Muscle layer of duodenum (tissue), 2 donors: ENCODE data around the gene MTMR10.

ENCODE experiments used
- H3K27ac ChIP-seq: one replicate; pipeline ENCODE4 v1.7.0; 2013; ENCODE audit warnings: mild to moderate bottlenecking, low read length
- H3K27me3 ChIP-seq: one replicate; pipeline ENCODE4 v1.7.0; 2013; ENCODE audit warnings: low read depth, mild to moderate bottlenecking, control low read depth, low read length
- H3K36me3 ChIP-seq, 2 donors: one replicate each; pipeline ENCODE4 v1.7.0; 2013; ENCODE audit warnings: low read length in 2 of 2, control low read depth in 1 of 2, mild to moderate bottlenecking in 1 of 2; ENCODE audit not compliant: insufficient read depth in 2 of 2, control insufficient read depth in 1 of 2
- H3K4me1 ChIP-seq, 2 donors: one replicate each; pipeline ENCODE4 v1.7.0; 2013; ENCODE audit warnings: low read length in 2 of 2, mild to moderate bottlenecking in 2 of 2, control low read depth in 1 of 2, moderate library complexity in 1 of 2; ENCODE audit not compliant: insufficient read depth in 2 of 2, control insufficient read depth in 1 of 2
- H3K4me3 ChIP-seq, 2 donors: one replicate each; pipeline ENCODE4 v1.7.0; 2013; ENCODE audit warnings: low read length in 2 of 2, low read depth in 1 of 2, mild to moderate bottlenecking in 1 of 2
- H3K9me3 ChIP-seq, 2 donors: one replicate each; pipeline ENCODE4 v1.7.0; 2013; ENCODE audit warnings: low read length in 2 of 2, control low read depth in 1 of 2, mild to moderate bottlenecking in 1 of 2; ENCODE audit not compliant: control insufficient read depth in 1 of 2
- donor health status: healthy.

The MTMR10 gene

GRCh38 chr15:30991255-30992235 is at the start of gene MTMR10:
Gene MTMR10, minus strand, starts transcription at chr15:30991628. Its CDS starts 122 bp downstream, at chr15:30991506.
- peak within 1 kb of the TSS; percentile 92 for H3K27ac ChIP-seq
- H3K4me1 ChIP-seq: peaks cover 5 to 23% of the 10 kb centered on the region in 2 donors
- peaks cover 0 to 10% of the 10 kb centered on the region in 2 donors for H3K36me3 ChIP-seq
- no peaks in the 10 kb centered on the region for H3K9me3 ChIP-seq
- peak within 1 kb of the TSS; percentile 78 to 98 for H3K4me3 ChIP-seq
- no peaks in the 10 kb centered on the region for H3K27me3 ChIP-seq

- no peaks in the 10 kb centered on the region for H3K4me1 ChIP-seq
These were observed 49.2 kb upstream of the MTMR10 start for GRCh38 chr15:31040611-31041010.

GRCh38 chr15:31039961-31040360 is 48.5 kb upstream of the MTMR10 start:
- Histone ChIP-seq H3K4me1 (no peaks in the 10 kb centered on the region), H3K4me3 (no peak overlapping the region), H3K27me3 (no peaks in the 10 kb centered on the region), H3K36me3 (no peaks in the 10 kb centered on the region), H3K27ac (no peak overlapping the region), H3K9me3 (no peaks in the 10 kb centered on the region)

More at GRCh38 chr15:31040611-31041010, 49.2 kb upstream of the MTMR10 start:
- H3K9me3 ChIP-seq: no peaks in the 10 kb centered on the region
- H3K27ac ChIP-seq: no peak overlapping the region
- no peak overlapping the region for H3K4me3 ChIP-seq
- no peaks in the 10 kb centered on the region for H3K36me3 ChIP-seq
- no peaks in the 10 kb centered on the region for H3K27me3 ChIP-seq

- Histone ChIP-seq H3K27ac (no peak overlapping the region), H3K9me3 (no peaks in the 10 kb centered on the region), H3K27me3 (no peaks in the 10 kb centered on the region), H3K4me1 (peaks cover 0 to 5% of the 10 kb centered on the region in 2 donors), H3K4me3 (no peak overlapping the region), H3K36me3 (no peaks in the 10 kb centered on the region)
These were observed 46.5 kb upstream of the MTMR10 start for GRCh38 chr15:31037731-31038477.

- H3K4me3 ChIP-seq: no peak overlapping the region
- H3K4me1 ChIP-seq: peaks cover 0 to 5% of the 10 kb centered on the region in 2 donors
- H3K36me3 ChIP-seq: no peaks in the 10 kb centered on the region
- no peak overlapping the region for H3K27ac ChIP-seq
- H3K9me3 ChIP-seq: no peaks in the 10 kb centered on the region
- H3K27me3 ChIP-seq: no peaks in the 10 kb centered on the region
These were observed 45.4 kb upstream of the MTMR10 start for GRCh38 chr15:31036783-31037182.

GRCh38 chr15:31035610-31036009 is 44.2 kb upstream of the MTMR10 start:
- H3K9me3 ChIP-seq: no peaks in the 10 kb centered on the region

GRCh38 chr15:31034152-31034551 is 42.7 kb upstream of the MTMR10 start:
- no peaks in the 10 kb centered on the region for H3K9me3 ChIP-seq
- H3K27ac ChIP-seq: no peak overlapping the region
- no peaks in the 10 kb centered on the region for H3K27me3 ChIP-seq
- H3K4me1 ChIP-seq: peaks cover 0 to 5% of the 10 kb centered on the region in 2 donors
- H3K36me3 ChIP-seq: no peaks in the 10 kb centered on the region
- H3K4me3 ChIP-seq: no peak overlapping the region

More at GRCh38 chr15:31035610-31036009, 44.2 kb upstream of the MTMR10 start:
- Histone ChIP-seq H3K27me3 (no peaks in the 10 kb centered on the region), H3K4me1 (peaks cover 0 to 5% of the 10 kb centered on the region in 2 donors), H3K27ac (no peak overlapping the region), H3K36me3 (no peaks in the 10 kb centered on the region), H3K4me3 (no peak overlapping the region)

GRCh38 chr15:31032961-31033371 is 41.5 kb upstream of the MTMR10 start:
- Histone ChIP-seq H3K27me3 (no peaks in the 10 kb centered on the region), H3K9me3 (no peaks in the 10 kb centered on the region), H3K36me3 (no peaks in the 10 kb centered on the region), H3K4me3 (no peak overlapping the region), H3K27ac (no peak overlapping the region), H3K4me1 (peaks cover 0 to 5% of the 10 kb centered on the region in 2 donors)

GRCh38 chr15:31031471-31032067 is 40.1 kb upstream of the MTMR10 start:
- no peak overlapping the region for H3K4me3 ChIP-seq
- H3K9me3 ChIP-seq: no peaks in the 10 kb centered on the region
- H3K4me1 ChIP-seq: peaks cover 0 to 5% of the 10 kb centered on the region in 2 donors
- H3K27ac ChIP-seq: no peak overlapping the region
- H3K27me3 ChIP-seq: no peaks in the 10 kb centered on the region
- H3K36me3 ChIP-seq: no peaks in the 10 kb centered on the region

GRCh38 chr15:31027910-31028578 is 36.6 kb upstream of the MTMR10 start:
- Histone ChIP-seq H3K27me3 (no peaks in the 10 kb centered on the region), H3K36me3 (no peaks in the 10 kb centered on the region), H3K9me3 (no peaks in the 10 kb centered on the region), H3K27ac (no peak overlapping the region), H3K4me3 (no peak overlapping the region), H3K4me1 (peaks cover 0 to under 1% of the 10 kb centered on the region in 2 donors)
